H1 (cell line): ENCODE measurements around the gene MGMT. TPM values are rescaled to one million over a fixed set of nuclear protein-coding genes. Genes with fewer than 3 reads are reported as not detected.

Source experiments
- CTCF ChIA-PET: fragments of 300-600 bp; sonication (Branson Sonifier 250); formaldehyde crosslinking; loops from one replicate; lab custom pipeline; 2021; ENCODE audit not compliant: partially characterized antibody; lab: Charles Lee
- POLR2A ChIA-PET: fragments of 300-600 bp; sonication (Branson Sonifier 250); formaldehyde crosslinking; loops from one replicate; lab custom pipeline; 2021; ENCODE audit warnings: inconsistent platforms; ENCODE audit not compliant: partially characterized antibody; lab: Charles Lee
- DNase-seq, 2 experiments: peaks; one replicate each; pipeline versions ENCODE4 v3.0.0 to v3.0.0-alpha.2; 2010 to 2022; ENCODE audit warnings: low spot score in 2 of 2, low read depth in 1 of 2, mixed read lengths in 1 of 2
- FAIRE-seq: peaks from 2 replicates; lab custom pipeline; 2011; peaks lifted over from hg19 to GRCh38; lab: Jason Lieb, UNC
- H2AFZ ChIP-seq: 2 replicates; pipeline ENCODE4 v1.8.1; 2012; ENCODE audit warnings: low read length, inconsistent platforms
- H2AK5ac ChIP-seq: 2 replicates; pipeline ENCODE4 v1.6.1; 2013; ENCODE audit warnings: low read depth, low read length
- H2BK120ac ChIP-seq: replicated peaks from 2 replicates; pipeline ENCODE3; 2013; ENCODE audit warnings: low read depth, low read length, inconsistent platforms
- H2BK12ac ChIP-seq: 2 replicates; pipeline ENCODE4 v1.6.1; 2013; ENCODE audit warnings: low read depth, low read length
- H2BK15ac ChIP-seq: 2 replicates; pipeline ENCODE4 v1.6.1; 2013; ENCODE audit warnings: low read length
- H2BK20ac ChIP-seq: 2 replicates; pipeline ENCODE4 v1.6.1; 2013; ENCODE audit warnings: low read length
- H2BK5ac ChIP-seq: 2 replicates; pipeline ENCODE4 v1.6.1; 2013; ENCODE audit warnings: low read depth, low read length
- H3K14ac ChIP-seq: 2 replicates; pipeline ENCODE4 v1.6.1; 2013; ENCODE audit warnings: inconsistent platforms; ENCODE audit not compliant: insufficient read length
- H3K18ac ChIP-seq: 2 replicates; pipeline ENCODE4 v1.6.1; 2013; ENCODE audit warnings: low read length; ENCODE audit errors: extremely low read depth
- H3K23ac ChIP-seq: 2 replicates; pipeline ENCODE4 v1.6.1; 2013; ENCODE audit warnings: inconsistent platforms; ENCODE audit not compliant: insufficient read length
- H3K23me2 ChIP-seq: 2 replicates; pipeline ENCODE4 v1.6.1; 2013; ENCODE audit warnings: low read depth, low read length
- H3K27ac ChIP-seq: 2 replicates; pipeline ENCODE4 v1.6.1; 2011; ENCODE audit warnings: low read depth, low read length, inconsistent platforms
- H3K27me3 ChIP-seq, 4 experiments: replicated peaks in 1 of 4; 1 replicate in 1 of 4; 2 replicates in 3 of 4; pipeline versions ENCODE4 v1.6.1 to v1.8.1; 2011 to 2013; ENCODE audit warnings: low read length in 3 of 4, mild to moderate bottlenecking in 3 of 4, inconsistent platforms in 2 of 4, mixed read lengths in 2 of 4, moderate library complexity in 1 of 4; ENCODE audit not compliant: control insufficient read depth in 3 of 4, insufficient read depth in 3 of 4; ENCODE audit errors: extremely low read depth in 1 of 4
- H3K36me3 ChIP-seq, 4 experiments: 2 replicates each; pipeline versions ENCODE4 v1.6.1 to v1.8.1; 2011 to 2013; ENCODE audit warnings: mild to moderate bottlenecking in 4 of 4, low read length in 3 of 4, moderate library complexity in 2 of 4, control low read depth in 1 of 4, inconsistent platforms in 1 of 4; ENCODE audit not compliant: insufficient read depth in 4 of 4, control insufficient read depth in 2 of 4
- H3K4ac ChIP-seq: replicated peaks from 2 replicates; pipeline ENCODE3; 2013; ENCODE audit warnings: low read length, low read depth, mixed read lengths, inconsistent platforms; ENCODE audit not compliant: insufficient read length
- H3K4me1 ChIP-seq, 4 experiments: replicated peaks in 1 of 4; 1 replicate in 1 of 4; 2 replicates in 3 of 4; pipeline versions ENCODE4 v1.6.1 to v1.8.1; 2011 to 2013; ENCODE audit warnings: low read length in 3 of 4, inconsistent platforms in 2 of 4, mixed read lengths in 1 of 4; ENCODE audit not compliant: insufficient read depth in 4 of 4, control insufficient read depth in 3 of 4
- H3K4me2 ChIP-seq, 2 experiments: 2 replicates each; pipeline versions ENCODE4 v1.6.1 to v1.8.1; 2011 to 2013; ENCODE audit warnings: low read depth in 2 of 2, low read length in 2 of 2, control low read depth in 1 of 2, inconsistent platforms in 1 of 2, mild to moderate bottlenecking in 1 of 2; ENCODE audit not compliant: insufficient read depth in 1 of 2
- H3K4me3 ChIP-seq, 4 experiments: fragments of 200-600, 300-600 bp in 1 of 4; sonication (generic), shearing (Covaris generic), sonication (Bioruptor Twin) in 1 of 4; 2 replicates each; pipeline versions ENCODE4 v1.5.1 to v1.8.1; 2011 to 2016; ENCODE audit warnings: low read length in 4 of 4, low read depth in 3 of 4, control low read depth in 2 of 4, inconsistent platforms in 2 of 4, mild to moderate bottlenecking in 2 of 4, mixed read lengths in 1 of 4, moderate library complexity in 1 of 4; ENCODE audit not compliant: insufficient read depth in 2 of 4; ENCODE audit errors: extremely low read depth in 1 of 4
- H3K56ac ChIP-seq: replicated peaks from 2 replicates; pipeline ENCODE3; 2013; ENCODE audit warnings: low read depth, mild to moderate bottlenecking, mixed read lengths, low read length, inconsistent platforms; ENCODE audit not compliant: insufficient read length
- H3K79me1 ChIP-seq: 2 replicates; pipeline ENCODE4 v1.6.1; 2013; ENCODE audit warnings: low read depth, low read length, control low read depth
- H3K79me2 ChIP-seq, 2 experiments: 2 replicates each; pipeline versions ENCODE4 v1.6.1 to v1.8.1; 2012 to 2013; ENCODE audit warnings: low read length in 2 of 2, mild to moderate bottlenecking in 2 of 2, inconsistent platforms in 1 of 2; ENCODE audit not compliant: insufficient read depth in 2 of 2, control insufficient read depth in 1 of 2
- H3K9ac ChIP-seq, 4 experiments: replicated peaks in 1 of 4; 1 replicate in 1 of 4; 2 replicates in 3 of 4; pipeline versions ENCODE4 v1.6.1 to v1.8.1; 2011 to 2013; ENCODE audit warnings: low read depth in 3 of 4, low read length in 3 of 4, control low read depth in 2 of 4, mild to moderate bottlenecking in 2 of 4, moderate library complexity in 2 of 4, inconsistent platforms in 1 of 4; ENCODE audit errors: extremely low read depth in 1 of 4
- H3K9me3 ChIP-seq, 2 experiments: 2 replicates each; pipeline versions ENCODE4 v1.6.1 to v1.8.1; 2012 to 2013; ENCODE audit warnings: mild to moderate bottlenecking in 2 of 2, moderate library complexity in 2 of 2, control low read depth in 1 of 2, inconsistent platforms in 1 of 2, low read depth in 1 of 2, low read length in 1 of 2, mixed read lengths in 1 of 2; ENCODE audit not compliant: insufficient read depth in 2 of 2
- H4K20me1 ChIP-seq, 2 experiments: replicated peaks in 1 of 2; 2 replicates each; pipeline versions ENCODE3 to v1.8.1; 2011 to 2013; ENCODE audit warnings: inconsistent platforms in 2 of 2, low read length in 2 of 2, mild to moderate bottlenecking in 1 of 2; ENCODE audit not compliant: insufficient read depth in 2 of 2, control insufficient read depth in 1 of 2
- H4K5ac ChIP-seq: 2 replicates; pipeline ENCODE4 v1.6.1; 2013; ENCODE audit warnings: low read length, low read depth, mixed read lengths, inconsistent platforms; ENCODE audit not compliant: insufficient read length
- H4K8ac ChIP-seq: 2 replicates; pipeline ENCODE4 v1.8.0; 2013; ENCODE audit warnings: mild to moderate bottlenecking, moderate library complexity, low read length, inconsistent platforms; ENCODE audit not compliant: insufficient read depth; ENCODE audit errors: extremely low read depth
- H4K91ac ChIP-seq: replicated peaks from 2 replicates; pipeline ENCODE3; 2013; ENCODE audit warnings: low read length, mixed read lengths, inconsistent platforms; ENCODE audit not compliant: insufficient read length
- CBX8 ChIP-seq: fragments of 300-800, 300-1000 bp; sonication (generic); IDR thresholded peaks from 2 replicates; pipeline ENCODE4 v1.7.1; 2016; ENCODE audit warnings: low read depth, low read length, borderline replicate concordance
- CHD1 ChIP-seq: IDR thresholded peaks from 2 replicates; pipeline ENCODE4 v1.6.1; 2012; ENCODE audit warnings: low read depth, low read length, improper control_type of control experiment
- E2F6 ChIP-seq: IDR thresholded peaks from 2 replicates; pipeline ENCODE4 v1.6.1; 2012; ENCODE audit warnings: inconsistent platforms
- GTF2F1 ChIP-seq: IDR thresholded peaks from 2 replicates; pipeline ENCODE4 v1.6.1; 2012; ENCODE audit warnings: low read depth, low read length, improper control_type of control experiment, borderline replicate concordance
- JUND ChIP-seq: IDR thresholded peaks from 2 replicates; pipeline ENCODE4 v1.6.1; 2011; ENCODE audit warnings: mild to moderate bottlenecking, improper control_type of control experiment, low read length
- KDM1A ChIP-seq: fragments of 200-600, 300-600 bp; sonication (generic); IDR thresholded peaks from 2 replicates; pipeline ENCODE4 v1.7.1; 2016; ENCODE audit warnings: mild to moderate bottlenecking, low read length, borderline replicate concordance
- KDM5A ChIP-seq: fragments of 200-600 bp; IDR thresholded peaks from 2 replicates; pipeline ENCODE4 v1.7.1; 2012; ENCODE audit warnings: mild to moderate bottlenecking, low read length, inconsistent platforms, mixed read lengths
- NANOG ChIP-seq: IDR thresholded peaks from 2 replicates; pipeline ENCODE4 v1.6.1; 2011; ENCODE audit warnings: low read length, low read depth, mild to moderate bottlenecking, inconsistent platforms; ENCODE audit not compliant: insufficient read depth, poor library complexity, severe bottlenecking
- RFX5 ChIP-seq: IDR thresholded peaks from 2 replicates; pipeline ENCODE4 v1.6.1; 2011; ENCODE audit warnings: low read depth, low read length, improper control_type of control experiment, borderline replicate concordance
- RNF2 ChIP-seq: fragments of 200-900, 300-1000 bp; sonication (generic); IDR thresholded peaks from 2 replicates; pipeline ENCODE4 v1.7.1; 2016; ENCODE audit warnings: borderline replicate concordance, low read depth, mild to moderate bottlenecking, antibody characterized with exemption, low read length; ENCODE audit not compliant: poor library complexity, severe bottlenecking; ENCODE audit errors: missing control alignments
- SIN3A ChIP-seq, 2 experiments: IDR thresholded peaks in 1 of 2; conservative IDR thresholded peaks in 1 of 2; 2 replicates each; pipeline ENCODE4 v1.6.1; 2011 to 2012; ENCODE audit warnings: low read length in 2 of 2, improper control_type of control experiment in 1 of 2, low read depth in 1 of 2, mild to moderate bottlenecking in 1 of 2
- SP2 ChIP-seq: IDR thresholded peaks from 2 replicates; pipeline ENCODE4 v1.6.1; 2012; ENCODE audit warnings: mild to moderate bottlenecking, low read length, inconsistent platforms
- TEAD4 ChIP-seq: IDR thresholded peaks from 2 replicates; pipeline ENCODE4 v1.6.1; 2012; ENCODE audit warnings: low read depth, low read length, inconsistent platforms, mixed read lengths
- WGBS, 2 experiments: shearing (Covaris generic) in 1 of 2; methylation state at CpG; one replicate each; pipeline versions ENCODE4 v1.1.6 to v1.1.7; 2013 to 2015; ENCODE audit warnings: low lambda C conversion rate in 2 of 2, mixed read lengths in 2 of 2, inconsistent platforms in 1 of 2, low coverage in 1 of 2, missing lambda C conversion rate in 1 of 2; ENCODE audit not compliant: insufficient replicate concordance in 2 of 2, insufficient coverage in 1 of 2, insufficient read length in 1 of 2; ENCODE audit errors: extremely low coverage in 1 of 2, missing lambda C conversion rate in 1 of 2; 5-methylcytosine and 5-hydroxymethylcytosine counted together
- polyA plus RNA-seq, 7 experiments: library from polyadenylated mRNA; depleted of rRNA in 3 of 7; stranded (reverse) in 5 of 7; unstranded in 2 of 7; fragments of >200 nt in 5 of 7; fragments of 200-250 nt in 2 of 7; gene quantifications; 1 replicate in 5 of 7; 2 replicates in 1 of 7; 4 replicates in 1 of 7; pipeline versions ENCODE4 v1.2.1 to v1.2.3, GENCODE V29; 2011 to 2013; ENCODE audit warnings: missing spikeins in 2 of 7, mixed read lengths in 2 of 7
- total RNA-seq: library from RNA; stranded (reverse); fragmentation: NEBNext Ultra II Directional; extraction: Animal tissue kit (Norgen Biotek cat#: 25700); gene quantifications from 2 replicates; pipeline ENCODE4 v1.2.1, GENCODE V29; 2021

The MGMT gene
- total and polyA plus RNA-seq, 2 of the 8 experiments (the other 6 are each of a cell fraction or from before 2014, with no cell fraction given), result 9.9 to 10.7 TPM

DNA sequence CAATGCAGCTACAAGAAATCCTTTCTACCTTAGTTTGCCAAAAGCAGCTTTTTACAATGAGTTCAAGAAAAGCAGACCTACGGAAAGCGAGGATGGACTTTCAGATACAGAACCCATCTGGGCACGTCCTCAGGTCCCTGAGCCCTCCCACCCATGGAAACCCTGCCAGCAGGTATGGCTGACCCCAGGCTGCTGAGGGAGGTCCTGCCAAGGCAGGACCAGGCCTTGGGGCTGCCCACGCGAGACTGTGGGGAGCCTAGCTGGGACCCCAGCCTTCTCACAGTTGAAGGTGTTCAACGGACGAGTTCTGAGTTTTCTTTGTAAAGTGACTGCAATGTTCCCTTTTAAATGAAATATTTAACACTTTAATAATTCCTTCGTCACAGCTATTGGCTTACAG, 245.0 kb downstream of the MGMT start:
- CTCF ChIA-PET, result interaction anchor here (1.6 kb wide), 1 partner anchor 9 kb away, joined by 6 read pairs; no protein-coding TSS in a partner anchor
- TF ChIP-seq E2F6 (no peak), JUND (no peak), CHD1 (no peak), RFX5 (no peak), NANOG (no peak), KDM5A (no peak), KDM1A (no peak), SIN3A (conservative IDR thresholded peaks at IDR 0.05 in 1 of 2, IDR thresholded peaks at IDR 0.05 in 1 of 2; ENCODE audit: low read depth in 1 of 2, low read length in 2 of 2) (no peak), RNF2 (no peak), CBX8 (no peak), SP2 (no peak), GTF2F1 (no peak), TEAD4 (no peak)

More for the DNA sequence above, 245.0 kb downstream of the MGMT start:
- DNase-seq (peak in 1 of 2 experiments; percentile 40), FAIRE-seq (no peak)
- no peak overlapping the region for H3K18ac ChIP-seq
- peak overlapping the region; percentile 19 for H2BK120ac ChIP-seq
- no peaks in the 10 kb centered on the region; a peak in 1 of 8 replicates for H3K36me3 ChIP-seq
- peaks cover 0 to 10% (median under 1%) of the 10 kb centered on the region in 4 experiments; a peak in 4 of 7 replicates for H3K4me1 ChIP-seq
- no peak overlapping the region for H3K56ac ChIP-seq
- H3K4me2 ChIP-seq, result no peak overlapping the region
- 92% methylated on average over 8 of the region's 8 CpGs; no CpG with 5 or more reads in 1 of the 2 experiments for WGBS, 2 experiments
- no peaks in the 10 kb centered on the region for H4K20me1 ChIP-seq
- peak overlapping the region; percentile 56; the same call in 1 of the 2 replicates for H2BK20ac ChIP-seq
- H4K8ac ChIP-seq, result no peak overlapping the region
- no peak overlapping the region for H3K14ac ChIP-seq
- H2AK5ac ChIP-seq, result no peak overlapping the region; the same call in 1 of the 2 replicates
- no peak overlapping the region for H3K9ac ChIP-seq
- no peaks in the 10 kb centered on the region for H3K79me1 ChIP-seq
- no peaks in the 10 kb centered on the region for H3K27me3 ChIP-seq
- H4K5ac ChIP-seq, result no peak overlapping the region
- no peaks in the 10 kb centered on the region for H3K9me3 ChIP-seq
- no peak overlapping the region for H2AFZ ChIP-seq
- POLR2A ChIA-PET, result no interaction called here
- H3K23ac ChIP-seq, result no peak overlapping the region
- H3K4ac ChIP-seq, result no peak overlapping the region
- H3K79me2 ChIP-seq, result no peaks in the 10 kb centered on the region
- no peak overlapping the region for H2BK5ac ChIP-seq
- no peak overlapping the region for H2BK15ac ChIP-seq
- H3K23me2 ChIP-seq, result no peaks in the 10 kb centered on the region
- H2BK12ac ChIP-seq, result 0 out of 2 replicates have a peak overlapping the region, but pooled peaks have one; percentile 27
- no peak overlapping the region for H3K4me3 ChIP-seq
- H3K27ac ChIP-seq, result no peak overlapping the region
- peak overlapping the region; percentile 29 for H4K91ac ChIP-seq
